ENCODE results near the gene GPR161. TPM values are rescaled to one million over a fixed set of nuclear protein-coding genes. Genes with fewer than 3 reads are reported as not detected.

GPR161 gene
- total RNA-seq, 1 donor from 2014 or later: 2.8 TPM

DNA sequence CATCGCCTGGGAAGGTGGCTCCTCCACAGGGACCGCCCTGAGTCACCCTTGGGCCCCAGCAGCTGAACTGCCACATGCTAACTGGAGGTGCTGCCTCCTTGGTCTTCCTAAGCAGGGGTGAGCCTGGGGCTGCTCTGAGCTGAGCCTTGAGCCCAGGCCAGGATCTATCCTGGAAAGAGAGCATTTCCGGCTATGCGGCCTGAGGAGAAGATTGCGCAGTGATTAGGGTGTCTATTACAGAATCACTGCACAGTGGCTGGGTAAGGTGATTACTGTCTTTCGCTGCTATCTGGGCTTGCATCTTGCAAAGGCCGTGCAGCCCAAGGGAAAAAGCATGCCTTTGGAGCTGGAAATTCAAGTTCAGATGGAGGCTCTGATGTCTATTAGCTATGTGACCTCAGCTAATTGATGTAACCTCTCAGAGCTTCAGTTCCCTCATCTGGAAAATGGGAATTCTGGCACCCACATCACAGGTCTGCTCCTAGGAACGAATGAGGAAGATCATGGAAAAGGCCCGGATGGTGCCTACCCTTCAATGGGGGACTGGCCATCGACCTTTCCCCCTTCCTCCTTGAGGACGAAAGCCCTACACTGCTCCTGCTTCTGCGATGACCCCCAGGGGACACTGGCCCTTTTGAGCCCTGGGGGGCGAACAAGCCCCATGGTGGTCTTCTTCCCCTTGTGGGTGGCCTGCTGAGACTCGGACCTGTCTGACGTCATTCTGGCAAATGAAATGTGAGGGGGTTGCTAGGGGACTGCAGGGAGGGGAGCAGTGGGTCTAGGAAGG, 38.0 kb downstream of the GPR161 start:
- Histone ChIP-seq H3K9me3 (replicated peaks) (no peaks in the 10 kb centered on the region), H3K4me3 (no peak overlapping the region), H3K36me3 (peaks cover 8% of the 10 kb centered on the region), H3K27ac (replicated peaks) (no peak overlapping the region), H3K4me1 (no peaks in the 10 kb centered on the region), H3K27me3 (ENCODE audit: low read depth) (no peaks in the 10 kb centered on the region)
- no peak for DNase-seq
- TF ChIP-seq, protein P1, sequence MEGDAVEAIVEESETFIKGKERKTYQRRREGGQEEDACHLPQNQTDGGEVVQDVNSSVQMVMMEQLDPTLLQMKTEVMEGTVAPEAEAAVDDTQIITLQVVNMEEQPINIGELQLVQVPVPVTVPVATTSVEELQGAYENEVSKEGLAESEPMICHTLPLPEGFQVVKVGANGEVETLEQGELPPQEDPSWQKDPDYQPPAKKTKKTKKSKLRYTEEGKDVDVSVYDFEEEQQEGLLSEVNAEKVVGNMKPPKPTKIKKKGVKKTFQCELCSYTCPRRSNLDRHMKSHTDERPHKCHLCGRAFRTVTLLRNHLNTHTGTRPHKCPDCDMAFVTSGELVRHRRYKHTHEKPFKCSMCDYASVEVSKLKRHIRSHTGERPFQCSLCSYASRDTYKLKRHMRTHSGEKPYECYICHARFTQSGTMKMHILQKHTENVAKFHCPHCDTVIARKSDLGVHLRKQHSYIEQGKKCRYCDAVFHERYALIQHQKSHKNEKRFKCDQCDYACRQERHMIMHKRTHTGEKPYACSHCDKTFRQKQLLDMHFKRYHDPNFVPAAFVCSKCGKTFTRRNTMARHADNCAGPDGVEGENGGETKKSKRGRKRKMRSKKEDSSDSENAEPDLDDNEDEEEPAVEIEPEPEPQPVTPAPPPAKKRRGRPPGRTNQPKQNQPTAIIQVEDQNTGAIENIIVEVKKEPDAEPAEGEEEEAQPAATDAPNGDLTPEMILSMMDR (IDR thresholded peaks at IDR 0.05; ENCODE audit: borderline replicate concordance): no peak
- intact Hi-C loops (cut with micrococcal nuclease): no loop called here

- H3K27me3 ChIP-seq (ENCODE audit: low read depth): no peaks in the 10 kb centered on the region
- intact Hi-C loops (cut with micrococcal nuclease): no loop called here
- H3K4me1 ChIP-seq: no peaks in the 10 kb centered on the region
- TF ChIP-seq, protein P1 (IDR thresholded peaks at IDR 0.05; ENCODE audit: borderline replicate concordance): no peak
- H3K36me3 ChIP-seq: peaks cover 4% of the 10 kb centered on the region
- no peak for DNase-seq
- H3K27ac ChIP-seq (replicated peaks): no peak overlapping the region
- H3K9me3 ChIP-seq (replicated peaks): no peaks in the 10 kb centered on the region
- H3K4me3 ChIP-seq: no peak overlapping the region
These were observed 38.7 kb downstream of the GPR161 start for GRCh38 chr1:168097921-168098528.

DNA sequence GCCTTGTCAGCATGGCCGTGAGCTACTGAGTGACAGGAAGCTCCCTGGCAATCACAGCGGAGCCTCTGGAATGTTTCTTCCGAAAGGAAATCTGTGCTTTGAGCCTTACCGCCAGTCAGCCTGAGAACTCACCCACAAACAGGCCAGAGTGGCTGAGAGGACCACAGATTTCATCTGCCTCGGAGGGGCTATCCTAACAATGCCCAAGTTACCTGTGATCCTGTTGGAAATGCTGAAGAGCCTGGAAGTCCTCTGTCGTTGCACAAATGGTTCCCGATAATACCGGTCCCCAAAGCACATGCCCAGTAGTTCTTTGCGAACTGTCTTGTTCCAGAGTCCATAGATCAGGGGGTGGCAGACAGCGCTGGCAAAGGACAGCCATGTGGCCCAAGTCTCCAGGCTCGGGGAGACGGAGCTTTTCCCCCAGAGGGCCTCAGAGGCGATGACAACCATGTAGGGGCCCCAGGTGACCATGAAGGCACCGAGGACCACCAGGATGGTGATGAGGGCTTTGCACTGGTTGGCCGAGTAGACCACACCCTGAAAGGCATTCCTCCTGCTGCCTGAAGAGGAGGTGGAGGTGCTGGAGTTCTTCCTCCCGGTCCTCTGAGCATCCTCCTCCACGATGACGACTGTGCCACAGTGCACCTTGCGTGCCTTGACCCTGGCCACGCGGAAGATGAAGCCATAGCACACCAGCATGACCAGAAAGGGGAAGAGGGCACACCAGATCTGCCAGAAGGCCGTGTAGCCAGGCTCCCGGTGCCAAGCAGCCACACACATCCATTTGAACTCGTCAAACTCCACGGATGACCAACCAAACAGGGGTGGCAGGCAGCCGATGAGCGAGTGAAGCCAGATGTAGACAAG, 40.2 kb downstream of the GPR161 start:
- TF ChIP-seq, protein P1 (IDR thresholded peaks at IDR 0.05; ENCODE audit: borderline replicate concordance): no peak
- intact Hi-C loops (cut with micrococcal nuclease): no loop called here
- Histone ChIP-seq H3K4me1 (no peaks in the 10 kb centered on the region), H3K36me3 (peaks cover 4% of the 10 kb centered on the region), H3K27me3 (ENCODE audit: low read depth) (no peaks in the 10 kb centered on the region), H3K4me3 (no peak overlapping the region), H3K27ac (replicated peaks) (no peak overlapping the region), H3K9me3 (replicated peaks) (no peaks in the 10 kb centered on the region)
- no peak for DNase-seq

GRCh38 chr1:168095476-168095875, 41.3 kb downstream of the GPR161 start:
- peaks cover 4% of the 10 kb centered on the region for H3K36me3 ChIP-seq
- intact Hi-C loops (cut with micrococcal nuclease): no loop called here
- TF ChIP-seq, protein P1 (IDR thresholded peaks at IDR 0.05; ENCODE audit: borderline replicate concordance): no peak
- no peak for DNase-seq
- H3K27ac ChIP-seq (replicated peaks): no peak overlapping the region
- no peaks in the 10 kb centered on the region for H3K4me1 ChIP-seq
- H3K27me3 ChIP-seq (ENCODE audit: low read depth): no peaks in the 10 kb centered on the region
- no peaks in the 10 kb centered on the region for H3K9me3 ChIP-seq (replicated peaks)
- no peak overlapping the region for H3K4me3 ChIP-seq

DNA sequence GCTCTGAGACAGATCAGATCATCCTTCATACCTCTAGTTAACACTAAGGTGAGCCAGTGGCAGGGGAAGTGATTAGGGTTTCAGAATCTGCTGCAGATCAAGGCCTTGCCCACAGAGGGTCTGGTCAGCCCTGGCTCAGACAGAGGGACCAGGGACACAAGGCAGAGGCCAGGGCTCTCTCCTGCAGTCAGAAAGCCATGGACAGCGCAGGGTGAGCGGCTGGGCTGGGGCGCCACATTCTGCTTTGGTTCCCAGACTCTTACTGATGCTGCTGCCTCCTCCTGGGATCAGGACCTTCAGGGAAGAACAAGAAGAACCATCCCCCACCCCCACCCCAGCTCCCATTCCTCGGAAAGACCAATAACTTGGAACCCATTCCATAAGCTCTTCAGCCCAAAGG, 43.1 kb downstream of the GPR161 start:
- TF ChIP-seq, protein P1 (IDR thresholded peaks at IDR 0.05; ENCODE audit: borderline replicate concordance): no peak
- intact Hi-C loops (cut with micrococcal nuclease): no loop called here
- Histone ChIP-seq H3K36me3 (peaks cover 4% of the 10 kb centered on the region), H3K4me3 (no peak overlapping the region), H3K27me3 (ENCODE audit: low read depth) (no peaks in the 10 kb centered on the region), H3K4me1 (no peaks in the 10 kb centered on the region), H3K9me3 (replicated peaks) (no peaks in the 10 kb centered on the region), H3K27ac (replicated peaks) (no peak overlapping the region)
- DNase-seq: no peak

Measured in left ventricle myocardium inferior (tissue), 1 donor.